NCI-H526 treated with DMSO at 0.1 percent for 48 hours (cell line): ENCODE results near the gene CCDC171.
"Not testable (repeated sequence)": the region's sequence is repeated elsewhere in the genome, so short reads cannot be mapped to it uniquely, and the experiment has no call there.

ENCODE experiments used
- DNase-seq: peaks from one replicate; lab custom pipeline; 2025; lab: John Stamatoyannopoulos, UW

The CCDC171 gene

DNA sequence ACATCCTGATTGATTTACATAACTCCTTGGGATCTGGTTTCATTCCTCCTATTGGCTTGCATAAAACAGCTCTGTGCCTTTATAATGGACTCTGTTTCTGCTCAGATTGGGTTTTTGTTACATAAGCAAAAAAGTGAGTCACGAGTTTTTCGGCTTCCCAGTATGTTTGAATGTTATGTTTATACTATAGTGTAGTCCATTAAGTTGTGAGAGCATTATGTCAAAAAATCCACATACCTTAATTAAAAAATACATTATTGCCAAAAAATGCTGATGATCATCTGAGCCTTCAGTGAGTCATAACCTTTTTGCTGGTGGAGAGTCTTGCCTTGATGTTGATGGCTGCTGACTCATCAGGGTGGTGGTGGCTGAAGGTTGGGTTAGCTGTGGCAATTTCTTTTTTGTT lies 144.6 kb downstream of the CCDC171 start:
- no peak for DNase-seq

DNA sequence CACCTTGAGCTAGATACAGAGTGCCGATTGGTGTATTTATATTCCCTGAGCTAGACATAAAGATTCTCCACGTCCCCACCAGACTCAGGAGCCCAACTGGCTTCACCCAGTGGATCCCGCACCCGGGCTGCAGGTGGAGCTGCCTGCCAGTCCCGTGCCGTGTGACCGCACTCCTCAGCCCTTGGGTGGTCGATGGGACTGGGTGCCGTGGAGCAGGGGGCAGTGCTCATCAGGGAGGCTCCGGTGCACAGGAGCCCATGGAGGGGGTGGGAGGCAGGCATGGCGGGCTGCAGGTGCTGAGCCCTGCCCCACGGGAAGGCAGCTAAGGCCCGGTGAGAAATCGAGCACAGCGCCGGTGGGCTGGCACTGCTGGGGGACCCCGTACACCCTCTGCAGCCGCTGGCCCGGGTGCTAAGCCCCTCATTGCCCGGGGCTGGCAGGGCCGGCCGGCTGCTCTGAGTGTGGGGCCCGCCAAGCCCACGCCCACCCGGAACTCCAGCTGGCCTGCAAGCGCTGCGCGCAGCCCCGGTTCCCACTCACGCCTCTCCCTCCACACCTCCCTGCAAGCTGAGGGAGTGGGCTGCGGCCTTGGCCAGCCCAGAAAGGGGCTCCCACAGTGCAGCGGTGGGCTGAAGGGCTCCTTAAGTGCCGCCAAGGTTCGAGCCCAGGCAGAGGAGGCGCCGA lies 147.2 kb downstream of the CCDC171 start:
- DNase-seq, result not testable (repeated sequence)

DNA sequence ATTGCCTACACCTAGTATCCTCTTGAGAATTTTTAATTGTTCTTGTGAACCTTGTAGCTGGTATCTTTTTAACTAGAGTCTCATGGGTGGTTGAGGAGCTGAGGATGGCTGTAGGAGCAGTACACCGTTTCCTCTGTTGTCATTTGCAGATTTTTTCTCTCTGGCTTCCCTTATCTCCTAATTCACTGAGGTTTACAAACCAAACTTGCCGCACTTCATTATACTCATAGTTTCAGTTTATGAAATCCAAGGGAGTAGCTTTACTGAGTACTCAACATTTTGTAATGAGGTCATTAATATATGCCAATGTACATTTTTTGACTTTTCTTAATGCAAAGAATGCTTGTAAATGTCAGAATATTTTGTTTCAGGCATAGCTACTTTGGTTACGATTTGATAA lies 154.2 kb downstream of the CCDC171 start:
- no peak for DNase-seq

DNA sequence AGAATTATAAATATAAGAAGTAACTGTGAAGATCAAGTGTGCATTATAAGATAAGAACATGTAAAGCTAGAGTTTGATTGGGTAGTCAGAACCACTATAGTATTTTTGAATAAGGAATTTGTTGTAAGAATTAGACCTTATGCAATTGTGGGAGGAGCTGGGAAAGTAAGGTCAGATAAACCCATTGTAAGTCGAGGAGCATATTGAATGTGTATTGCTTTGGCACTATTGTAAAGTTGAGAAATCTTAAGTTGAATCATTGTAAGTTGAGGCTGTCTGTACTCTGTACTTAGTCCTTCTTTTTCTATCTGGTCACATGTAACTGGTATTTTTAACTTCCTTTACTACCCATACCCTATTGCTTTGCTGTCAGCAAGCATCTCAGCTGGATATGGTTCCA lies 158.7 kb downstream of the CCDC171 start:
- DNase-seq, result no peak

DNA sequence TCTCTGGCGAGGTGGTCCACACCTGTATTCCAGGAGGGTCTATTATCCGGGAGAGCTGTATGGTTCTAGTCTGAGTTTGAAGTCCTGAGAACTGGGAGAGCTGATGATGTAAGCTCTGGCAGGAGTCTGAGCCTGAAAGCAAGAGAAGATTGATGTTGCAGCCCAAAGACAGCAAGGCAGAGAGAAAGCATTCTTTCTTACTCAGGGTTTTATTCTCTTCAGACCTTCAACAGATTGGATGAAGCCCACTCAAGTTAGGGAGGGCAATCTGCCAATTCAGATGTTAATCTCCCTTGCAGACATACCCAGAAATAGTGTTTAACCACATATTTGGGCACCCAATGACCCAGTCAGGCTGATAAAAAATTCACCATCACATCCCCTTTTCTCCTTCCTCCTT lies 159.1 kb downstream of the CCDC171 start:
- DNase-seq, result no peak

DNA sequence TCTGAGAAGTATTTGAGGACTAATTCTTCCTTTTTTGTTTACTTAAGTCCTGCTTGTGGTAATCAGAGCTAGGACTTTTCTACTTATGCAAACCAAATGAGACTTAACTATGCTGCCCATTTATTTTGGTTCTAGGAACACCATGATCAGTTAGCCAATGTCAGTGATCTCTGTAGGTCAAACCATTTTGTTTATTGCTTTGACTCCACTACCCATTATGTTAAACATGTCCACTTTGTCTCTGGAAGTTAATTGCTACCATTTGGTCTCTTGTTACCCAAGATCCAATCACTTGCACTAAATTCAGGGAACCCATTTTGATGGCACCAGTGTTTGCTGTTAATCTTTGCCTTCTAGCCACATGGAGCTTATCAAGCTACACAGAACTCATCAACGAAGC lies 161.9 kb downstream of the CCDC171 start:
- DNase-seq, result no peak

DNA sequence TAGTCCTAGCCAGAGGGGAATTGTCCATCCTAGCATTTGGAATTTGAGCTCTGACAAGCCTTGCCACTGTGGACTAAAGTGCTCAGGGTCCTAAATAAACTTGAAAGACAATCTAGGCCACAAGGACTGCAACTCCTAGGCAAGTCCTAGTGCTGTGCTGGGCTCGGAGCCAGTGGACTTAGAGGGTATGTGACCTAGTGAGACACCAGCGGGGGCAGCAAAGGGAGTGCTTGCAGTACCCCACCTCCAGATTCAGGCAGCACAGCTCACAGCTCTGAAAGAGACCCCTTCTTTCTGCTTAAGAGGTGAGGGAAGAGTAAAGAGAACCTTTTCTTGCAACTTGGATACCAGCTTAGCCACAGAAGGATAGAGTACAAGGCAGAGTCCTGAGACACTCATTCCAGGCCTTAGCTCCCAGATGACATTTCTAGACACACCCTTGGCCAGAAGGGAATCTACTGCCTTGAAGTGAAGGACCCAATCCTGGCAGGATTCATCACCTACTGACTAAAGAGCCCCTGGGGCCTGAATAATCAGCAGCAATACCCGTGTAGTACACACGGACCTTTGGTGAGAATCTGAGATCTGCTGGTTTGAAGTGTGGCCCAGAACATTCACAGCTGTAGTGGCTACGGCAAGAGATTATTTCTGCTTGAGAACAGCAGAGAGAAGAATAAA lies 164.6 kb downstream of the CCDC171 start:
- no peak for DNase-seq

DNA sequence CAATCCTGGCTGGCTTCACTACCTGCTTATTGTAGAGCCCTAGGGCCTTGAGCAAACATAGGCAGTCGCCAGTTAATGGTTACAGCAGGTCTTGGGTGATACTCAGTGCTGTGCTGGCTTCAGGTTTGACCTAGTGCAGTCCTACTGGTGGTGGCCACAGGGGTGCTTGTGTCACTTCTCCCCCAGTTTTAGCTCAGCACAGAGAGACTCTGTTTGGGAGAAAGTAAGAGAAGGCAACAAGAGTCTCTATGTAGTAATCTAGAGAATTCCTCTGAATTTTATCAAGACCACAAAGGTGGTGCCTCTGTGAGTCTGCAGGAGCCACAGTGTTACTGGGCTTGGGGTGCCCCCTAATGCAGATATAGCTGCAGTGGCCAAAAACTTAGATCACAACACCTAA lies 165.6 kb downstream of the CCDC171 start:
- DNase-seq, result no peak

DNA sequence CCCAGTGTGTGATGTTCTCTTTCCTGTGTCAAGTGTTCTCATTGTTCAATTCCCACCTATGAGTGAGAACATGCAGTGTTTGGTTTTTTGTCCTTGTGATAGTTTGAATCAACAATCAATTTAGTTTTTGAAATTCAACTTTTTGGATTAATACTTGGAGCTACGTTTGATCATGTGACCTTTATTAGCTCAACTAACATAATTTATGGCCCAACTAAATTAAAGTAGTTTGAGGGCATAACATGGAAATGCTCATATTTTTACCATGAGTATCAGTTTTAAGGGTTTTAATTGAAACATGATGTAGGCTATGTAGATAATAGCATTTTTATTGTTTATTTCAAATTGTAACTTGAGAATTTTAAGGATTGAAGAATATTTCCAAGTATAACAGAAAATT lies 168.0 kb downstream of the CCDC171 start:
- DNase-seq, result no peak

DNA sequence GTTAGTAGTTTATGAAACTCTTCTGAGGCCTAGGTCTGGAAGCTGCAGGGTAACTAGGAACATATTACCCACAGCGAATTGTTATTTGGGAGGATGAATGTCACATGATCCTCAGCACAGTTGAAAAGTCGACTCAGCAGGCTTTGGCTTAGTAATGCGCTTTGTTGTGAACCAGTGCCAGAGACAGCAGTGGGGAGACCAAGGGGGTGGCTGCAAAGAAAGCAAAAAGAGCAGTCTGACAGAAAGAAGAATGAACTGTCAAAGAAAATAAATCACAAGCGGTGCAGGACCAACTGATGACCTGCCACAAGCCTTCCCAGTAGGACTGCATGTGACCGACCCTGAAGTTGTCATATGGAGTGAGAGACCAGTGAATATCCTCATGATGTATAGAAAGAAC lies 170.0 kb downstream of the CCDC171 start:
- no peak for DNase-seq

DNA sequence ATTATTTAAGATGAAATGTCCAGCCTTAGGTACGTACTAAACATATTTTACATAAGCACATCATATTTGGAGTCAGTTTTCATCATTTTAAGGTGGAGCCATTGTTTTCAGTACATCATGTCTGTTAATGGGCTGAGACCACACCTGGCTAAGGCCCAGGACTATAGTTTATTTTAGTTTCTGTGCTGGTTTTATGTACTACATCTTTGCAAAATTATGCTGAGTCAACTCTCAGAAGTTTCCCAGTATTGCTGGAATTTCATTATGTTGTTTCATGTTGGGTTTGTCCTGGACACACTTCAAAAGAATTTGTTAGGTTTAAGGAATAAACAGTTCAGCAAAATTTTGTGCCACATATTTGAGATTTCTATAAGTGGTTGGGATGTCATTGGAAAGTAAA lies 171.2 kb downstream of the CCDC171 start:
- DNase-seq, result no peak

DNA sequence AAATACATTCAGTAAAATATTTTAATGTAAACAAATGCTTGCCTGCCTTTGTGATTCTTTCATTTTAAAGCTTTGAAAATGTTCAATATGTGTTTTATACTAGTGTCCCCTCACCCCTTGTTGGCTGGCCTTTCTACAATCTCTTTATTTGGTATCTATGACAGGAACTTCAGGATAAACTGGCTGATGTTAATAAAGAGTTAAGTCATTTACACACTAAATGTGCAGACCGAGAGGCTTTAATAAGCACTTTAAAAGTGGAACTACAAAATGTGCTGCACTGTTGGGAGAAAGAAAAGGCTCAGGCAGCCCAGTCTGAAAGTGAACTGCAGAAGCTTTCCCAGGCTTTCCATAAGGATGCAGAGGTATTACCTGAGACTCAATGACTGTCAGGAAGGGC lies 171.8 kb downstream of the CCDC171 start:
- DNase-seq, result no peak

DNA sequence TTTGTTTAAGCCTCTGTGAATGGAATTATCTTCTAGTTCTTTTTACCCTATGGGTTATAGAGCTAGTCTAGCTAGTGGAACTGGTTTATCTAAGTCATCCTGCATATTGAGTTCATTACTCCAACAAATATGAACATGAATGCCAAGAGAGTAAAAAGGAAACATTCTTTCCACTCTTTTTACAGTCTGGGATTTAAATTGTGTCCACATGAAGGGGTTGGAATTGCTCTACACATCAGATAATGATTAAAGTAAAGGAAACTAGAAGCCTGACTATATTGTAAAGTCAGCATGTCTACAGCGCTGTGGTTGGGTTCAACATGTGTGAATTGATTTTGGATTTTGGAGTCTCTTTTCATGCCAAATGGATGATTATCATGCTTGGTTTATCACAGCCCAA lies 173.1 kb downstream of the CCDC171 start:
- no peak for DNase-seq

DNA sequence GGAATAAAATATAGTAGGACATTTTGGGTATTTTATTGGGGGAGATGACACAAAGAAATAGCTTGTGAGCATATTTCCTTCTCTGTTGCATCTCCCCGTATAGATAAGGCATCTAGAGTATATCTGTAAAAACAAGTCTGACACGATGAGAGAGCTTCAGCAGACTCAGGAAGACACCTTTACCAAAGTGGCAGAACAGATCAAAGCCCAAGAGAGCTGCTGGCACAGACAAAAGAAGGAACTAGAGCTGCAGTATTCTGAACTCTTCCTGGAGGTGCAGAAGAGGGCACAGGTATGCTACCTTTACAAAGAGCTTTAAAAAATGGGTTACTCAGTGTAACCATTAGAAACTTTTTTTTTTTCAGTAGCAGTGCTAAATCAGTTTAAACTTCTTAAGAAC lies 176.7 kb downstream of the CCDC171 start:
- no peak for DNase-seq

DNA sequence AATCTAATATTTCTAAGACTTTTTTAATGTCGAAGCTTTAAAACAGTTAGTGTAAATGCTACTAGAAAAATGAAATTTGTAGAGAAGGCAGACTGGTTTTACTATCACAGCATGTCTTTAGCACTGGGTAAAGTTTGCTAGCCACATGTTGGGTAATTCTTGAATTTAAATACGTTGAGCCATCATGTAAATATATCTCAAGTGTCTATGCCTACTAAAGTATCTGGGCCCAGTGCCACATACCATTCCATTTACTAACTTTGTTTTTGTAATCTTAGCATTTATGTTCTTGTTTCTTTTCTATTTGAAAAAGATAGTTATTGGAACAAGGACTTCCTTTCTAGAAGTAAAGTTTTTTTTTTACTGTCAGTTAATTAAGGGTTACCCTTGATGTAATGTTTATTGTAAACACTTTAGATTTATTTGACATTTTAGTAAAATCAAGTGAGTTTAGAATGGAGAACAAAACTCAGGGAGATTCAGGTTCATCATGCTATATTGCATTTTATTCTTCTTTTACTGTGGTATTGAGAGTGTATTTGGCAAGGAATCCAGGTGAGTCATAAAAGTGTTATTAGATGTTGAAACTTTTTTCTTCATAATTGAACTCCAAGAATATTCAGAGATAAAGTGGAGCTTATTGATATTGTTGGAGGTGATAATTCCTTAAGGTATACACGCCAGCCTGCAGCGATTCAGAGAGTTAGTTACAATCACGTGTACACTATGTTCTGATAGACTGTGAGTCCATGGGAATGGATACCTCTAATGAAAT lies 182.4 kb downstream of the CCDC171 start:
- DNase-seq, result no peak

DNA sequence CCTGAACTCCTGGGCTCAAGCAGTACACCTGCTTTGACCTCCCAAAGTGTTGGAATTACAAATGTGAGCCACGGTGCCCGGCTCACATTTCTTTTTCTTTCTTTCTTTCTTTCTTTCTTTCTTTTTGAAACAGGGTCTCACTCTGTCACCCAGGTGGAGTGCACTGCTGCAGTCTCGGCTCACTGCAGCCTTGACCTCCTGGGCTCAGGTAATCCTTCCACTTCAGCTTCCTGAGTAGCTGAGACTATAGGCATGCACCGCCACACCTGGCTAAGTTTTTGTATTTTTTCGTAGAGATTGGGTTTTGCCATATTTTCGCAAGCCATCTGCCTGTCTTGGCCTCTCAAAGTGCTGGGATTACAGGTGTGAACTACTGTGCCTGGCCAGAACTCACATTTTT lies 183.7 kb downstream of the CCDC171 start:
- DNase-seq, result no peak

DNA sequence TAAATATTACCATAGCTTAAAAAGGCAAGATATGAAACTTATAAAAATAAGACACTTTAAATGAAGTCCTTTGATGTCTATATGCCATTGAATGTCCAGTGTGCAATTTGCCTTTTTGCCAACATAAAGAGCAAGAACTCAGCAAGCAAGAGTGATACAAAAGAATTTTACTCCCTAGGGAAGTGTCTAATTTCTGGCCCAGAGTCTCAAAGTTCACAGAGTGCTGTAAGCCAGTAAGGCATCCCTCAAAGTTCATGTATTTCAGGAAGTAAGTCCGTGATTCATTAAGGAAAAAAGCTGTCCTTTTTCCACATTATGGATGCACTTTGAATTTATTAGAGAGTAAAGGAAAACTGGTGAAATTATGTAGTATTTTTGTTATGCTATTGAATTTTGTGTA lies 185.2 kb downstream of the CCDC171 start:
- DNase-seq, result no peak

DNA sequence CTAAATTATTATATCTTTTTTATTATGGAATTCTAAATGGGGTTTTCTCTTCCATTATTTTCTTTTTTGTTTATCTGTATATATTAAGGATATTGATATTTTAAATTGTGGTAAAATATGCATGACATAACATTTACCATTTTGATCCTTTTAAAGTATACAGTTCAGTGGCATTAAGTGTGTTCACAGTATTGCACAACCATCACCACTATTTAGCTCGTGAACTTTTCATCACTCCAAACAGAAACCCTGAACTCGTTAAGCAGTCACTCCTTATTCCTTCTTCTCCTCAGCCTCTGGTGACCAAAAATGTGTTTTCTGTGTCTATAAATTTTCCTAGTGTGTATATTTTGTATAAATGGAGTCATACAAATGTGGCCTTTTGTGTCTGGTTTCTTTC lies 188.2 kb downstream of the CCDC171 start:
- no peak for DNase-seq

DNA sequence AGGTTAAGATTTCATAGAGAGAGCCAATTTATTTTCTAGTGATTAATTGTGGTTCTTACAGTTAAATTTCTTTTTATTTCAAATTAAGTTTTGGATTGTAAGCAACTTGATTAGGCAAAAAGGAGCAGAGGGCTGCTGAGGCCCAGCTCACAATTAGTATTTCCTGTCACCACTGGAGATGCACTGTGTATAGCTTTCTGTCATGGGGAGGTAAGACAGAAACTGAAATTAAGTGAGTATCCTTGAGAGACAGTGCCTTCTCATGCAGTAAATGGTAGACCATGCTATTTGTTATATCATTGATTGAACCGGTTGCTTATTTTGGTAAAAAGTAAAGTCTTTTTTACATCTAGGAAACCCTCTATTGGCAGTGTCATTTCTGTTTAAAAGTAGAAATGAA lies 190.7 kb downstream of the CCDC171 start:
- no peak for DNase-seq

DNA sequence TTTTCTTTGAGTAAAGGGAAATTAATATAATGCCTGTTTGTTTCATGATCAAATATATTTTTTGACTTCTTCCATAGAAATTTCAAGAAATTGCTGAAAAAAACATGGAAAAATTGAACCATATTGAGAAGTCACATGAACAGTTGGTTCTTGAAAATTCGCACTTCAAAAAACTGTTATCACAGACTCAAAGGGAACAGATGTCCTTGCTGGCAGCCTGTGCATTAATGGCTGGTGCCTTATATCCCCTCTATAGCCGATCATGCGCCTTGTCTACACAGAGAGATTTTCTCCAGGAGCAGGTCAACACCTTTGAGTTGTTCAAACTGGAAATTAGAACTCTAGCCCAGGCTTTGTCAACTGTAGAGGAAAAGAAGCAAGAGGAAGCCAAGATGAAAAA lies 191.4 kb downstream of the CCDC171 start:
- DNase-seq, result no peak

DNA sequence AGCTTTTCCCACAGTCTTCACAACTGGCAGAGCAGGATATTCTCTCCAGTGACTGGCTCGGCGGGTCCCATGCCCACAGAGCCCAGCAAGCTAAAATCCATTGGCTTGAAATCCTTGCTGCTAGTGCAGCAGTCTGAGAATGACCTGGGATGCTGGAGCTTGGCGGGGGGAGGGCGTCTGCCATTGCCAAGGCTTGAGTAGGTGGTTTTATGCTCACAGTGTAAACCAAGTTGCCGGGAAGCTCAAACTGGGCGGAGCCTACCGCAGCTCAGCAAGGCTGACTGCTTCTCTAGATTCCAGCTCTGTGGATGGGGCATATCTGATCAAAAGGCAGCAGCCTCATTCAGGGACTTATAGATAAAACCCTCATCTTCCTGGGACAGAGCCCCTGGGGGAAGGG lies 194.1 kb downstream of the CCDC171 start:
- DNase-seq, result no peak

DNA sequence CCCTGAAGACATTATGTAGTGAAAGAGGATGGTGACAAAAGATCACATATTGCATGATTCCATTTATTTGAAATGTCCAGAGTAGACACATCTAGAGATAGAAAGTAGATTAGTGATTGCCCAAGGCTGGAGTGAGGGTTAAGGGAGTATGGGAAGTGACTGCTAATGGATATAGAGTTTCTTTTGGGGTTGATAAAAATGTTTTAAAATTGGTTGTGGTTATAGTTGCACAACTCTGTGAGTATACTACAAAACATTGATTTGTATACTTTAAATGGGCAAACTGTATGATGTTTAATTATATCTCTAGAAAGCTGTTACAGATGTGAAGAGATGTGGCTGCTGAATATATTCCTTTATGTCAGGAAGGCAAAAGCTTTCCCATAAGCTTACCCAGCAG lies 202.8 kb downstream of the CCDC171 start:
- no peak for DNase-seq

DNA sequence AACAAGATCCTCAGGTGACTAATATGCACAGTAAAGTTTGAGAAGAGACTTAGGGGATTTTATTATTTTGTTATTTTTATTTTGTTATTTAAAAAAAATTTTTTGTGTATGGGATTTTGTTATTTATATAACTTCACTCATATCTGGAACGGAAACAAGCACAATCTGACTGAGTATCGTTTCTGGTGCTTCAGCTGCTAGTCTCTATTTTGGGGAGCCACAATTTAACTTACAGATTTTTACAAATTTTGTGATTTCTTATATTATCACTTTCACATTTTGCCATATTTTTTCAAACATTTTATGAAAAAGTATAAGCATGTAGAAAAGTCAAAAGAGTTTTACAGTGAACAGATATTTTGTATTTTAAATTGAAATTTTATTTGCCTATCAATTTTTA lies 208.7 kb downstream of the CCDC171 start:
- DNase-seq, result no peak
